ENCODE measurements around the gene SRP68.

DNA sequence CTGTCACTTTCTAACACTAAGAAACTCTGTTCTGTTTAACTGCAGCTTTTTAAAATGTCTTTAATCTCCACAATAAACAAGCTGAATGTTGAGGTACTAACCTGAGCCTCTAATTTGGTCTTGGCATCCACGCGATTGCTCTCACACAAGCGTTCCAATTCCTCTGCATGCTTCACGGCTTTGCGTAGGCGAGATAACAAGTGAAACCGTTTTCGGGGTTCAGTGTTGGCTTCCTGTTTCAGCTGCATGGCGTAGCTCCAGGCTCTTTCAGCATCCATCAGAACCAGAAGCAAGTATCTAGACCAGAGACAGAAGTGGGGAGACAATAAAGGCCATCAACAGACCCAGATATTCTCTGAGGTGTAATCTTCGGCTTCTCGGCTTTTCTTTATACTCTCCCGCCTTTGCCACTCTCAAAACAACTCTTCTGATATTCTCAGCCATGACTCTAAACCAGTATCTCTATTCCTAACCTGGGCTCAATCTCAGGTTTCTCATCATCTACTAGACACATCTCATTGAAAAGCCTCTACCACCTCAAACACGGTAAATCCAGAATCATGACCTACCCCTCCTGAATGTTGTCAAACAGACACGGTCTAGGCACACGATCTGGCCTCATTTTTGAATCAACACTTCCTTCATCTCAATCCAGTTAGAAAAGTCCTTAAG lies 8.3 kb downstream of the SRP68 start:
- TF ChIP-seq POLR2A (IDR thresholded peaks at IDR 0.05; ENCODE audit: low read length) (no peak), GATA1 (IDR thresholded peaks at IDR 0.05; ENCODE audit: low read depth, low read length) (no peak)

Data from erythroblast (primary cell).